Measurements from ENCODE around the gene SLC6A13. TPM values are rescaled to one million over a fixed set of nuclear protein-coding genes. Genes with fewer than 3 reads are reported as not detected.

Gene SLC6A13
- polyA plus RNA-seq, 1 experiment: not detected

GRCh38 chr12:198705-199104, 63.9 kb downstream of the SLC6A13 start:
- ChIA-PET CTCF (interaction anchor here (1.1 to 3.9 kb wide), 2 partner anchors 9 to 13 kb away, joined by 3 to 21 read pairs; no protein-coding TSS in a partner anchor), POLR2A (no interaction called here)
- Histone ChIP-seq H3K27me3 (ENCODE audit: control insufficient read depth, insufficient read depth, low read length) (peaks cover 15% of the 10 kb centered on the region), H3K36me3 (ENCODE audit: control insufficient read depth, insufficient read depth, low read length) (no peaks in the 10 kb centered on the region), H3K4me3 (ENCODE audit: low read depth, low read length) (no peak overlapping the region)
- DNase-seq (ENCODE audit: low read depth): no peak
- TF ChIP-seq CTCF (IDR thresholded peaks at IDR 0.05; ENCODE audit: insufficient read depth, low read depth, low read length): no peak

GRCh38 chr12:197911-198695, 64.5 kb downstream of the SLC6A13 start:
- ChIA-PET POLR2A (no interaction called here), CTCF (interaction anchor here (1.1 to 3.9 kb wide), 2 partner anchors 8 to 14 kb away, joined by 3 to 21 read pairs; no protein-coding TSS in a partner anchor)
- H3K27me3 ChIP-seq (ENCODE audit: control insufficient read depth, insufficient read depth, low read length): peaks cover 13% of the 10 kb centered on the region
- H3K4me3 ChIP-seq (ENCODE audit: low read depth, low read length): no peak overlapping the region
- no peak for DNase-seq (ENCODE audit: low read depth)
- H3K36me3 ChIP-seq (ENCODE audit: control insufficient read depth, insufficient read depth, low read length): no peaks in the 10 kb centered on the region
- TF ChIP-seq CTCF (IDR thresholded peaks at IDR 0.05; ENCODE audit: insufficient read depth, low read depth, low read length): no peak

- Histone ChIP-seq H3K36me3 (ENCODE audit: control insufficient read depth, insufficient read depth, low read length) (no peaks in the 10 kb centered on the region), H3K4me3 (ENCODE audit: low read depth, low read length) (no peak overlapping the region), H3K27me3 (ENCODE audit: control insufficient read depth, insufficient read depth, low read length) (peaks cover 12% of the 10 kb centered on the region)
- ChIA-PET CTCF (no interaction called here), POLR2A (no interaction called here)
- no peak for DNase-seq (ENCODE audit: low read depth)
- TF ChIP-seq CTCF (IDR thresholded peaks at IDR 0.05; ENCODE audit: insufficient read depth, low read depth, low read length): no peak
These were observed 65.3 kb downstream of the SLC6A13 start for GRCh38 chr12:197347-197746.

- no peak for DNase-seq (ENCODE audit: low read depth)
- H3K36me3 ChIP-seq (ENCODE audit: control insufficient read depth, insufficient read depth, low read length): no peaks in the 10 kb centered on the region
- ChIA-PET POLR2A (no interaction called here), CTCF (no interaction called here)
- H3K27me3 ChIP-seq (ENCODE audit: control insufficient read depth, insufficient read depth, low read length): peaks cover 9% of the 10 kb centered on the region
- no peak for TF ChIP-seq CTCF (IDR thresholded peaks at IDR 0.05; ENCODE audit: insufficient read depth, low read depth, low read length)
- no peak overlapping the region for H3K4me3 ChIP-seq (ENCODE audit: low read depth, low read length)
These were observed 66.2 kb downstream of the SLC6A13 start for GRCh38 chr12:196436-196835.

- ChIA-PET CTCF (no interaction called here), POLR2A (no interaction called here)
- no peak overlapping the region for H3K4me3 ChIP-seq (ENCODE audit: low read depth, low read length)
- TF ChIP-seq CTCF (IDR thresholded peaks at IDR 0.05; ENCODE audit: insufficient read depth, low read depth, low read length): no peak
- no peak for DNase-seq (ENCODE audit: low read depth)
- H3K36me3 ChIP-seq (ENCODE audit: control insufficient read depth, insufficient read depth, low read length): no peaks in the 10 kb centered on the region
- peaks cover 5% of the 10 kb centered on the region; the same call in 1 of the 2 replicates for H3K27me3 ChIP-seq (ENCODE audit: control insufficient read depth, insufficient read depth, low read length)
These were observed 66.7 kb downstream of the SLC6A13 start for GRCh38 chr12:195951-196350.

All from BJ (cell line).